ENCODE data around the gene FGD4.
A peak's percentile ranks its signal among the peaks of the same experiment; 100 is the strongest.

The FGD4 gene

DNA sequence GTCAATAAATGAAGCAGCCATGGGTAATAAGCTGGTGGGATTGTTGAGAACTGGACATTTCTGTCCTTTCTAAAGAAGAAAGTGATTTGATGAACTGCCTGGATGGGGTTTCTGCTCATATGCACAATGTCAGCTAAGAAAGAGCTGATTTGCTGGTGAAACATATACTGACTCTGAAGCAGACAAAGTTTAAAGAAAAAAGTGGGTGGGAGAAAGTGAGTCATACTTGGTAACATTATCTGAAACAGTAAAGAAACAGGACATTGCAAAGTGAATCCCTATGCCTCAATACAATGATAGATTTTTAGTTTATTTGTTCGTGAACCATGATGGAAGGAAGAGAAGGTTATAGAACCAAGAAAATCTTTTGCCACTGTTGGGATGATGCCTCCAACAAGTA, 184.2 kb downstream of the FGD4 start:
- H3K9ac ChIP-seq (ENCODE audit: low read depth, low read length, poor library complexity, severe bottlenecking): peak overlapping the region; percentile 2
- no peaks in the 10 kb centered on the region for H3K9me3 ChIP-seq (ENCODE audit: insufficient read depth, low read depth, low read length)
- no peak for TF ChIP-seq CTCF (conservative IDR thresholded peaks at IDR 0.05; ENCODE audit: low read length)
- no peak for TF ChIP-seq EZH2phosphoT487 (IDR thresholded peaks at IDR 0.05; ENCODE audit: borderline replicate concordance)
- H3K36me3 ChIP-seq (ENCODE audit: insufficient read depth, low read length): no peaks in the 10 kb centered on the region
- H3K27me3 ChIP-seq (ENCODE audit: insufficient read depth, low read length, poor library complexity, severe bottlenecking): no peaks in the 10 kb centered on the region
- H3F3A ChIP-seq (ENCODE audit: low read depth): no peaks in the 10 kb centered on the region
- H4K20me1 ChIP-seq (ENCODE audit: insufficient read depth, low read length, poor library complexity, severe bottlenecking): no peaks in the 10 kb centered on the region
- H3K4me2 ChIP-seq (ENCODE audit: low read depth, low read length, poor library complexity, severe bottlenecking): no peak overlapping the region
- H3K4me3 ChIP-seq (ENCODE audit: low read length, poor library complexity, severe bottlenecking): no peak overlapping the region
- no peaks in the 10 kb centered on the region for H3K79me2 ChIP-seq (ENCODE audit: insufficient read depth, low read length)
- no peaks in the 10 kb centered on the region for H3K9me2 ChIP-seq (replicated peaks; ENCODE audit: low read depth, low read length)
- H3K4me1 ChIP-seq (ENCODE audit: insufficient read depth, low read length, poor library complexity, severe bottlenecking): peaks cover 54% of the 10 kb centered on the region
- peak overlapping the region; percentile 3; the same call in 1 of the 2 replicates for H2AFZ ChIP-seq (ENCODE audit: low read length)

DNA sequence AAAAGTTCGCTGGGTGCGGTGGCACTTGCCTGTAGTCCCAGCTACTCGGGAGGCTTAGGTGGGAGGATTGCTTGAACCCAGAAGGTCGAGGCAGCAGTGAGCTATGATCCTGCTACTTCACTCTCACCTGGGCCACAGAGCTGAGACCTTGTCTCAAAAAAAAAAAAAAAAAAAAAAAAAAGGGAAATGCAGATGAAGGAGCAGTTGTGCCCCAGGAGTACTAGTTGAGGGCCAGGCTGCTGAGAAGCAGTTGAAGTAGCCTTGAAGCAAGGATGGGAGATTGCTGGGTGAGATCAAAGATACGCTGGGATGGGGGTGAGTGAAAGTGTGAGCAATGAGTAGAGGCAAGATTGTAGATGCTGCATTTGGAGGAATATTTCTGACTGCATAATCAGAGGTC, 186.3 kb downstream of the FGD4 start:
- Histone ChIP-seq H3K4me3 (ENCODE audit: low read length, poor library complexity, severe bottlenecking) (no peak overlapping the region), H4K20me1 (ENCODE audit: insufficient read depth, low read length, poor library complexity, severe bottlenecking) (no peaks in the 10 kb centered on the region), H3K4me2 (ENCODE audit: low read depth, low read length, poor library complexity, severe bottlenecking) (no peak overlapping the region), H3K9ac (ENCODE audit: low read depth, low read length, poor library complexity, severe bottlenecking) (no peak overlapping the region), H3K4me1 (ENCODE audit: insufficient read depth, low read length, poor library complexity, severe bottlenecking) (peaks cover 67% of the 10 kb centered on the region), H3K9me2 (replicated peaks; ENCODE audit: low read depth, low read length) (no peaks in the 10 kb centered on the region), H3K79me2 (ENCODE audit: insufficient read depth, low read length) (no peaks in the 10 kb centered on the region), H3K27me3 (ENCODE audit: insufficient read depth, low read length, poor library complexity, severe bottlenecking) (no peaks in the 10 kb centered on the region), H3K9me3 (ENCODE audit: insufficient read depth, low read depth, low read length) (no peaks in the 10 kb centered on the region), H2AFZ (ENCODE audit: low read length) (no peak overlapping the region), H3F3A (ENCODE audit: low read depth) (0 out of 2 replicates have a peak, but pooled peaks cover 2% of the 10 kb centered on the region), H3K36me3 (ENCODE audit: insufficient read depth, low read length) (no peaks in the 10 kb centered on the region)
- TF ChIP-seq EZH2phosphoT487 (IDR thresholded peaks at IDR 0.05; ENCODE audit: borderline replicate concordance) (no peak), CTCF (conservative IDR thresholded peaks at IDR 0.05; ENCODE audit: low read length) (no peak)

DNA sequence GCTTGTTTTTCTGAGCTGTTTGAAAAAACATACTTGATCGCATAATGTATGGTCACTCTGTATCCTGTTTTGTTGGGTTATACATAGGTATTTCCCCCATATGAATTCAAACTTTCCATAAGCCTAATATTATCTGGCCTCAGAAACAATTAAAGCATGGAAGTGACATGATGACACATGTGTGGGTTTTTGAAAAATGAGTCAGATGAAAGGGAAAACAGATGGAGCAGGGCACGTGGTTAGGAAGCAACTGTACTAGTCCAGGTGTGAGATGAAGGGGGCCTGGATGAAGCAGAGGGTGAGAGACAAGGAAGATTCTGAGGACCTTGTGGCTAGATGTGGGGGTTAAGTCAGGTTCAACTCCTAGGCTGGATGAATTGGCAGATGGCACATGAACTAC, 187.0 kb downstream of the FGD4 start:
- no peak for TF ChIP-seq EZH2phosphoT487 (IDR thresholded peaks at IDR 0.05; ENCODE audit: borderline replicate concordance)
- TF ChIP-seq CTCF (conservative IDR thresholded peaks at IDR 0.05; ENCODE audit: low read length): no peak
- no peak overlapping the region for H2AFZ ChIP-seq (ENCODE audit: low read length)
- H3K9ac ChIP-seq (ENCODE audit: low read depth, low read length, poor library complexity, severe bottlenecking): no peak overlapping the region
- H3K79me2 ChIP-seq (ENCODE audit: insufficient read depth, low read length): no peaks in the 10 kb centered on the region
- H4K20me1 ChIP-seq (ENCODE audit: insufficient read depth, low read length, poor library complexity, severe bottlenecking): no peaks in the 10 kb centered on the region
- H3K9me2 ChIP-seq (replicated peaks; ENCODE audit: low read depth, low read length): no peaks in the 10 kb centered on the region
- no peaks in the 10 kb centered on the region for H3K27me3 ChIP-seq (ENCODE audit: insufficient read depth, low read length, poor library complexity, severe bottlenecking)
- 0 out of 2 replicates have a peak, but pooled peaks cover 2% of the 10 kb centered on the region for H3F3A ChIP-seq (ENCODE audit: low read depth)
- H3K4me2 ChIP-seq (ENCODE audit: low read depth, low read length, poor library complexity, severe bottlenecking): peak overlapping the region; percentile 26
- no peak overlapping the region for H3K4me3 ChIP-seq (ENCODE audit: low read length, poor library complexity, severe bottlenecking)
- H3K9me3 ChIP-seq (ENCODE audit: insufficient read depth, low read depth, low read length): no peaks in the 10 kb centered on the region
- peaks cover 67% of the 10 kb centered on the region for H3K4me1 ChIP-seq (ENCODE audit: insufficient read depth, low read length, poor library complexity, severe bottlenecking)
- H3K36me3 ChIP-seq (ENCODE audit: insufficient read depth, low read length): no peaks in the 10 kb centered on the region
